Measurements from ENCODE around the gene TBC1D3B. TPM values are rescaled to one million over a fixed set of nuclear protein-coding genes. Genes with fewer than 3 reads are reported as not detected.
"Not testable (repeated sequence)": the region's sequence is repeated elsewhere in the genome, so short reads cannot be mapped to it uniquely, and the experiment has no call there.

TBC1D3B gene
- total RNA-seq, 2 donors from 2014 or later = 9.2 to 10.7 TPM

- not testable (repeated sequence) for H3K36me3 Mint-ChIP-seq; H3K27me3 Mint-ChIP-seq; DNase-seq (ENCODE audit: low spot score); H3K9me3 Mint-ChIP-seq; H3K27ac Mint-ChIP-seq; ATAC-seq
- H3K4me1 Mint-ChIP-seq (ENCODE audit: low read depth in 2 of 2) = peaks cover 74 to 90% of the 10 kb centered on the region in 2 donors
- H3K4me3 Mint-ChIP-seq = peak overlapping the region; percentile 16
Observed at GRCh38 chr17:36194147-36194831, 17.9 kb upstream of the TBC1D3B start.

GRCh38 chr17:36193216-36193775 is 16.9 kb upstream of the TBC1D3B start:
- H3K4me3 Mint-ChIP-seq = no peak overlapping the region
- H3K4me1 Mint-ChIP-seq (ENCODE audit: low read depth in 2 of 2) = peaks cover 73 to 90% of the 10 kb centered on the region in 2 donors
- no peaks in the 10 kb centered on the region for H3K9me3 Mint-ChIP-seq
- ATAC-seq (no peak), DNase-seq (ENCODE audit: low spot score) (no peak)
- H3K36me3 Mint-ChIP-seq = no peaks in the 10 kb centered on the region
- H3K27ac Mint-ChIP-seq = no peak overlapping the region
- H3K27me3 Mint-ChIP-seq = no peaks in the 10 kb centered on the region

- Mint-ChIP-seq H3K4me3 (peak overlapping the region; percentile 77), H3K27ac (peak overlapping the region; percentile 77 to 84), H3K4me1 (ENCODE audit: low read depth in 2 of 2) (peaks cover 66 to 84% of the 10 kb centered on the region in 2 donors)
- ATAC-seq; H3K27me3 Mint-ChIP-seq; H3K36me3 Mint-ChIP-seq; DNase-seq (ENCODE audit: low spot score); H3K9me3 Mint-ChIP-seq: not testable (repeated sequence)
Observed at GRCh38 chr17:36190549-36191330, 14.3 kb upstream of the TBC1D3B start.

GRCh38 chr17:36189993-36190392 is 13.6 kb upstream of the TBC1D3B start:
- H3K27me3 Mint-ChIP-seq = not testable (repeated sequence)

GRCh38 chr17:36188891-36189306 is 12.5 kb upstream of the TBC1D3B start:
- H3K27me3 Mint-ChIP-seq = no peaks in the 10 kb centered on the region
- ATAC-seq (peak; percentile 91 to 94), DNase-seq (ENCODE audit: low spot score) (peak; percentile 83)
- peak overlapping the region; percentile 62 for H3K4me3 Mint-ChIP-seq
- H3K27ac Mint-ChIP-seq = peak overlapping the region; percentile 87 to 92
- H3K36me3 Mint-ChIP-seq = no peaks in the 10 kb centered on the region
- peaks cover 67 to 85% of the 10 kb centered on the region in 2 donors for H3K4me1 Mint-ChIP-seq (ENCODE audit: low read depth in 2 of 2)
- H3K9me3 Mint-ChIP-seq = no peaks in the 10 kb centered on the region

More at GRCh38 chr17:36189993-36190392, 13.6 kb upstream of the TBC1D3B start:
- not testable (repeated sequence) for H3K36me3 Mint-ChIP-seq; DNase-seq (ENCODE audit: low spot score); H3K9me3 Mint-ChIP-seq; ATAC-seq
- Mint-ChIP-seq H3K27ac (peak overlapping the region; percentile 56 to 84), H3K4me3 (peak overlapping the region; percentile 77), H3K4me1 (ENCODE audit: low read depth in 2 of 2) (peaks cover 66 to 87% of the 10 kb centered on the region in 2 donors)

GRCh38 chr17:36187943-36188665 is 11.7 kb upstream of the TBC1D3B start:
- peak overlapping the region; percentile 62 for H3K4me3 Mint-ChIP-seq
- not testable (repeated sequence) for DNase-seq (ENCODE audit: low spot score); ATAC-seq; H3K27me3 Mint-ChIP-seq; H3K36me3 Mint-ChIP-seq; H3K9me3 Mint-ChIP-seq
- peak overlapping the region; percentile 87 to 92 for H3K27ac Mint-ChIP-seq
- H3K4me1 Mint-ChIP-seq (ENCODE audit: low read depth in 2 of 2) = peaks cover 63 to 77% of the 10 kb centered on the region in 2 donors

- not testable (repeated sequence) for ATAC-seq; H3K36me3 Mint-ChIP-seq; H3K27me3 Mint-ChIP-seq; H3K9me3 Mint-ChIP-seq; DNase-seq (ENCODE audit: low spot score)
- peaks cover 59 to 67% of the 10 kb centered on the region in 2 donors for H3K4me1 Mint-ChIP-seq (ENCODE audit: low read depth in 2 of 2)
- H3K27ac Mint-ChIP-seq = peak overlapping the region; percentile 87 to 92
- peak overlapping the region; percentile 62 for H3K4me3 Mint-ChIP-seq
Observed at GRCh38 chr17:36186810-36187763, 10.7 kb upstream of the TBC1D3B start.

GRCh38 chr17:36185416-36185815 is 9.0 kb upstream of the TBC1D3B start:
- Mint-ChIP-seq H3K4me3 (peak overlapping the region; percentile 69), H3K9me3 (no peaks in the 10 kb centered on the region), H3K36me3 (no peaks in the 10 kb centered on the region), H3K27ac (peak overlapping the region; percentile 87 to 92), H3K4me1 (ENCODE audit: low read depth in 2 of 2) (peaks cover 50 to 51% of the 10 kb centered on the region in 2 donors), H3K27me3 (no peaks in the 10 kb centered on the region)
- no peak for ATAC-seq
- DNase-seq (ENCODE audit: low spot score) = no peak

- Mint-ChIP-seq H3K36me3 (no peaks in the 10 kb centered on the region), H3K4me1 (ENCODE audit: low read depth in 2 of 2) (peaks cover 43 to 44% of the 10 kb centered on the region in 2 donors), H3K27me3 (no peaks in the 10 kb centered on the region), H3K4me3 (peak overlapping the region; percentile 69), H3K27ac (peak overlapping the region; percentile 87 to 92), H3K9me3 (no peaks in the 10 kb centered on the region)
- ATAC-seq = no peak
- no peak for DNase-seq (ENCODE audit: low spot score)
Observed at GRCh38 chr17:36184023-36184765, 7.8 kb upstream of the TBC1D3B start.

GRCh38 chr17:36183001-36183971 is 6.8 kb upstream of the TBC1D3B start:
- DNase-seq (ENCODE audit: low spot score) (peak; percentile 78), ATAC-seq (peak; percentile 68 to 73)
- Mint-ChIP-seq H3K27ac (peak overlapping the region; percentile 87 to 92), H3K36me3 (no peaks in the 10 kb centered on the region), H3K4me1 (ENCODE audit: low read depth in 2 of 2) (peaks cover 34 to 36% of the 10 kb centered on the region in 2 donors), H3K4me3 (peak overlapping the region; percentile 69), H3K27me3 (no peaks in the 10 kb centered on the region), H3K9me3 (no peaks in the 10 kb centered on the region)

Data from natural killer cell treated with Interleukin-12 subunit alpha and Interleukin-12 subunit beta and Interleukin-15 and Interleukin-18, amount 100 ng/mL, for 72 hours (primary cell).